Ishikawa (cell line): ENCODE measurements around the gene CHST11.

Experiments
- EP300 ChIP-seq: IDR thresholded peaks from 2 replicates; pipeline ENCODE4 v1.6.1; 2012; ENCODE audit warnings: borderline replicate concordance
- NFIC ChIP-seq: IDR thresholded peaks from 2 replicates; pipeline ENCODE4 v1.6.1; 2012
- RAD21 ChIP-seq: IDR thresholded peaks from 2 replicates; pipeline ENCODE4 v1.6.1; 2012; ENCODE audit warnings: low read depth
- REST ChIP-seq: IDR thresholded peaks from 2 replicates; pipeline ENCODE4 v1.6.1; 2012; ENCODE audit warnings: low read depth, mild to moderate bottlenecking
- TAF1 ChIP-seq: IDR thresholded peaks from 2 replicates; pipeline ENCODE4 v1.6.1; 2012; ENCODE audit warnings: low read depth, mild to moderate bottlenecking
- YY1 ChIP-seq: IDR thresholded peaks from 2 replicates; pipeline ENCODE4 v1.6.1; 2012; ENCODE audit warnings: low read depth
- TF ChIP-seq, protein P1 (sequence below): IDR thresholded peaks from 2 replicates; pipeline ENCODE4 v1.6.1; 2012
- TF ChIP-seq, protein P2 (sequence below): IDR thresholded peaks from 2 replicates; pipeline ENCODE4 v1.6.1; 2012

GRCh38 chr12:104750061-104750460 lies 293.3 kb downstream of the CHST11 start:
- TF ChIP-seq YY1 = no peak
- TF ChIP-seq, protein P1, sequence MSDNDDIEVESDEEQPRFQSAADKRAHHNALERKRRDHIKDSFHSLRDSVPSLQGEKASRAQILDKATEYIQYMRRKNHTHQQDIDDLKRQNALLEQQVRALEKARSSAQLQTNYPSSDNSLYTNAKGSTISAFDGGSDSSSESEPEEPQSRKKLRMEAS = no peak
- TF ChIP-seq RAD21 = no peak
- no peak for TF ChIP-seq REST
- no peak for TF ChIP-seq NFIC
- no peak for TF ChIP-seq EP300
- TF ChIP-seq TAF1 = no peak
- TF ChIP-seq, protein P2, sequence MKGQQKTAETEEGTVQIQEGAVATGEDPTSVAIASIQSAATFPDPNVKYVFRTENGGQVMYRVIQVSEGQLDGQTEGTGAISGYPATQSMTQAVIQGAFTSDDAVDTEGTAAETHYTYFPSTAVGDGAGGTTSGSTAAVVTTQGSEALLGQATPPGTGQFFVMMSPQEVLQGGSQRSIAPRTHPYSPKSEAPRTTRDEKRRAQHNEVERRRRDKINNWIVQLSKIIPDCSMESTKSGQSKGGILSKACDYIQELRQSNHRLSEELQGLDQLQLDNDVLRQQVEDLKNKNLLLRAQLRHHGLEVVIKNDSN = no peak
